Measurements from ENCODE around the gene TSPAN32. TPM values are rescaled to one million over a fixed set of nuclear protein-coding genes. Genes with fewer than 3 reads are reported as not detected.
A peak's percentile ranks its signal among the peaks of the same experiment; 100 is the strongest.

The TSPAN32 gene
- total RNA-seq, 3 donors from 2014 or later (not counting 1 experiment from before 2014, with no cell fraction given) = 268 to 327 (median 299) TPM

DNA sequence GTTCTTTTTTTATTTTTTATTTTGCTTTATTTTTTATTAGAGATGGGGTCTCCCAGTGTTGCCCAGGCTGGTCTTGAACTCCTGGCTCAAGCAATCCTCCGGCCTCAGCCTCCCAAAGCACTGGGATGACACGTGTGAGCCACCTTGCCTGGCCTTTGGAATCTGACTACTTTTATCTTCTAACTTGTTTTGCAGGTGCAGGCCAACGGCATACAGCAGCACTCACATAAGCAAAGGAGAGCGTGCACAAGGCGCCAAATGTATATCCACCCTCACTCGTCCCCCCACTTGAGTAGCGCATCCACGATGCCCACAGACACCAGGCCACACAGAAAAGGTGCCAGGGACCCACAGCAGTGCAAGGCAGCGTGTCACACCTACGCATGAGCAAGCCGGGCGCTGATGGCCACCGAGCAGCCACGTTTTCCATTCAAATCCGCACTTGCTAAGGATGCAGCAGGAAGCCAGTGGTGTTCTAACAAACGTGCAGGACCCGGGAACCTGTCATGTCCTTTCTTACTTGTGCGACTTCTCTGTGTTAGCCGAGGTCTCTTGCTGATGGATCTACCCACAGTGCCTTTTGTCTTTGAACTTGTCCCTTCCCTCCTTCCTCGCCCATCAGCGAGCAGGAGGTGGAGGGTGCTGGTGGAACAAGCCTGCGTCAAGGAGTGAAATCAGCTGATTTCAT, 37.3 kb upstream of the TSPAN32 start:
- peaks cover 40% of the 10 kb centered on the region for H3K4me1 ChIP-seq (ENCODE audit: control insufficient read depth, insufficient read depth, low read length)
- peaks cover 34 to 43% of the 10 kb centered on the region in 2 donors for H3K4me1 Mint-ChIP-seq
- peak in 1 of 2 donors; percentile 14 for DNase-seq
- no peaks in the 10 kb centered on the region for H3K27me3 ChIP-seq (ENCODE audit: control insufficient read depth, insufficient read depth, low read length)
- peak overlapping the region; percentile 88 to 91 for H3K27ac Mint-ChIP-seq
- H3K27me3 Mint-ChIP-seq (ENCODE audit: low read depth in 2 of 2) = no peaks in the 10 kb centered on the region
- intact Hi-C loops (cut with micrococcal nuclease) = loop anchor here (5.0 kb wide), 1 partner anchor 38 kb away; the partner anchor contains the start of genes C11orf21 and TSPAN32
- no peak overlapping the region for H3K27ac ChIP-seq (ENCODE audit: low read length)
- no peak for ATAC-seq
- TF ChIP-seq, protein P1, sequence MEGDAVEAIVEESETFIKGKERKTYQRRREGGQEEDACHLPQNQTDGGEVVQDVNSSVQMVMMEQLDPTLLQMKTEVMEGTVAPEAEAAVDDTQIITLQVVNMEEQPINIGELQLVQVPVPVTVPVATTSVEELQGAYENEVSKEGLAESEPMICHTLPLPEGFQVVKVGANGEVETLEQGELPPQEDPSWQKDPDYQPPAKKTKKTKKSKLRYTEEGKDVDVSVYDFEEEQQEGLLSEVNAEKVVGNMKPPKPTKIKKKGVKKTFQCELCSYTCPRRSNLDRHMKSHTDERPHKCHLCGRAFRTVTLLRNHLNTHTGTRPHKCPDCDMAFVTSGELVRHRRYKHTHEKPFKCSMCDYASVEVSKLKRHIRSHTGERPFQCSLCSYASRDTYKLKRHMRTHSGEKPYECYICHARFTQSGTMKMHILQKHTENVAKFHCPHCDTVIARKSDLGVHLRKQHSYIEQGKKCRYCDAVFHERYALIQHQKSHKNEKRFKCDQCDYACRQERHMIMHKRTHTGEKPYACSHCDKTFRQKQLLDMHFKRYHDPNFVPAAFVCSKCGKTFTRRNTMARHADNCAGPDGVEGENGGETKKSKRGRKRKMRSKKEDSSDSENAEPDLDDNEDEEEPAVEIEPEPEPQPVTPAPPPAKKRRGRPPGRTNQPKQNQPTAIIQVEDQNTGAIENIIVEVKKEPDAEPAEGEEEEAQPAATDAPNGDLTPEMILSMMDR (IDR thresholded peaks at IDR 0.05) = no peak
- no peak overlapping the region for H3K4me3 Mint-ChIP-seq
- WGBS (ENCODE audit: insufficient coverage) = 92% methylated on average over 22 of the region's 22 CpGs
- no peak overlapping the region for H3K4me3 ChIP-seq (ENCODE audit: low read length)
- no peaks in the 10 kb centered on the region for H3K9me3 Mint-ChIP-seq
- no peaks in the 10 kb centered on the region for H3K36me3 Mint-ChIP-seq
- H3K36me3 ChIP-seq (ENCODE audit: control insufficient read depth, insufficient read depth, low read length) = no peaks in the 10 kb centered on the region
- H3K9me3 ChIP-seq (ENCODE audit: control insufficient read depth, insufficient read depth, low read length) = no peaks in the 10 kb centered on the region

DNA sequence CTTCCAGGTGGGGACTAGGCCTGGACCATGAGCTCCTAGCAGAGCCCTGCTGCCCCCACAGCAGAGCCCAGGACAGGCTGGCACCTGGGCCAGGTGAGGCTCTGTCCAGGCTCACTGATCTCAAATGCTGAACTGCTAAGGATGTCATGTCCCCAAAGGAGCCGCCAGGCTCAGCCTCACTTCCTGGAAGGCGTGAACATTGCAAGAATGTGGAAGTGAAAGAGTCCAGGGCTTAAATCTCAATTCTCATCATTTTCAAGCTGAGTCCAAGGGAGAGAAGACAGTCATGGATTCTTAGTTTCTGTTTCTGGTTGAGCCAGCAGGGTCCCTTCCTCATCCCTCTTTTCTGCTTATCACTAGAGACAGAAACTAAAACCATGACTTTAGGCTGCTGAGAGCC, 36.4 kb upstream of the TSPAN32 start:
- H3K27me3 Mint-ChIP-seq (ENCODE audit: low read depth in 2 of 2) = no peaks in the 10 kb centered on the region
- no peaks in the 10 kb centered on the region for H3K36me3 ChIP-seq (ENCODE audit: control insufficient read depth, insufficient read depth, low read length)
- H3K36me3 Mint-ChIP-seq = no peaks in the 10 kb centered on the region
- no peaks in the 10 kb centered on the region for H3K9me3 ChIP-seq (ENCODE audit: control insufficient read depth, insufficient read depth, low read length)
- H3K27ac ChIP-seq (ENCODE audit: low read length) = peak overlapping the region; percentile 38
- TF ChIP-seq, protein P1 (IDR thresholded peaks at IDR 0.05) = no peak
- H3K27me3 ChIP-seq (ENCODE audit: control insufficient read depth, insufficient read depth, low read length) = no peaks in the 10 kb centered on the region
- H3K4me3 Mint-ChIP-seq = peak overlapping the region; percentile 83
- peaks cover 43% of the 10 kb centered on the region for H3K4me1 ChIP-seq (ENCODE audit: control insufficient read depth, insufficient read depth, low read length)
- peak; percentile 12 to 42 for DNase-seq
- peak in 1 of 3 donors; percentile 4 for ATAC-seq
- intact Hi-C loops (cut with micrococcal nuclease) = loop anchor here (5.0 kb wide), 1 partner anchor 37 kb away; the partner anchor contains the start of genes C11orf21 and TSPAN32
- H3K4me1 Mint-ChIP-seq = peaks cover 34 to 44% of the 10 kb centered on the region in 2 donors
- WGBS (ENCODE audit: insufficient coverage) = 26% methylated on average over 2 of the region's 2 CpGs
- no peaks in the 10 kb centered on the region for H3K9me3 Mint-ChIP-seq
- peak overlapping the region; percentile 88 to 91 for H3K27ac Mint-ChIP-seq
- no peak overlapping the region for H3K4me3 ChIP-seq (ENCODE audit: low read length)

DNA sequence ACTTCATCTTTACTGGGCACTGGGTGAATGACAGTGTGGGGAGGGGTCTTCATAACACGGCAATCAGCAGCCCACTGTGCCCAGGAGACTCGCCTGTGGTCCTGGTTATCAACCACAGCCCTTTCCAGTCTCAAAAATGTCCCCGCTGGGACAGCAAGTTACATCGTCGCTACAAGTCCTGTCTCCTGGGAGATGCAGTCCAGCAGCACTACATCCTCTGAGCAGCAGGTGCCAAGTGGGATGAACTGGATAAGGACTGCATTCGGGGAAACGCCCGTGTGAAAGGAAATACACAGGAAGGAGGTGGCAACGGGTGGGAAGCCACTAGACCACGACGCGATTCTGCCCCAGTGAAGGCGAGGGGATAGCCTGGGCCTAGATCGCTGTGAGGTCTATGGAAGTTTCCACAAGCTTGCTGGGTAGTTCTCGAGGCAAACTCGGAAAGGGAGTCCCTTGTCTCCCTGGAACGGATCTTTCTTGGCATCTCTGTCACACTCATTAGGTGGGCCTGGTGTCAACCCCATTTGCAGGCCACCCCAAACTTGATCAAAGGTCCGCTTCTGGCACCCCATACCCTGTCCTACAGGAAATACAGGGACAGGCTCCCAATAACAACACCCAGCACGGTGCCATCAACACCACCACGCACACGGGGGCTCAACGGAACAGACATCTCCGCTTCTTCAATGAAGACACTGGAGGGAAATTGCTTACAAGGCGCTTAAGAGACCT, 35.8 kb upstream of the TSPAN32 start:
- intact Hi-C loops (cut with micrococcal nuclease) = loop anchor here (5.0 kb wide), 1 partner anchor 36 kb away; the partner anchor contains the start of genes C11orf21 and TSPAN32
- H3K27ac Mint-ChIP-seq = peak overlapping the region; percentile 88 to 91
- no peaks in the 10 kb centered on the region for H3K36me3 Mint-ChIP-seq
- H3K9me3 ChIP-seq (ENCODE audit: control insufficient read depth, insufficient read depth, low read length) = no peaks in the 10 kb centered on the region
- no peaks in the 10 kb centered on the region for H3K27me3 Mint-ChIP-seq (ENCODE audit: low read depth in 2 of 2)
- H3K9me3 Mint-ChIP-seq = no peaks in the 10 kb centered on the region
- peak in 1 of 3 donors; percentile 9 for ATAC-seq
- H3K27ac ChIP-seq (ENCODE audit: low read length) = peak overlapping the region; percentile 38
- TF ChIP-seq, protein P1 (IDR thresholded peaks at IDR 0.05) = no peak
- no peaks in the 10 kb centered on the region for H3K36me3 ChIP-seq (ENCODE audit: control insufficient read depth, insufficient read depth, low read length)
- peak overlapping the region; percentile 83 for H3K4me3 Mint-ChIP-seq
- no peaks in the 10 kb centered on the region for H3K27me3 ChIP-seq (ENCODE audit: control insufficient read depth, insufficient read depth, low read length)
- H3K4me1 ChIP-seq (ENCODE audit: control insufficient read depth, insufficient read depth, low read length) = peaks cover 49% of the 10 kb centered on the region
- no peak overlapping the region for H3K4me3 ChIP-seq (ENCODE audit: low read length)
- peaks cover 34 to 49% of the 10 kb centered on the region in 2 donors for H3K4me1 Mint-ChIP-seq
- peak; percentile 16 to 41 for DNase-seq
- WGBS (ENCODE audit: insufficient coverage) = 28% methylated on average over 24 of the region's 24 CpGs
